H9 (cell line): Measurements from ENCODE around the gene OR51E1. TPM values are rescaled to one million over a fixed set of nuclear protein-coding genes. Genes with fewer than 3 reads are reported as not detected.

Source experiments
- DNase-seq: peaks from one replicate; pipeline ENCODE4 v3.0.0-alpha.2; 2017
- H2AFZ ChIP-seq: one replicate; pipeline ENCODE4 v1.6.1; 2013; ENCODE audit warnings: mild to moderate bottlenecking, low read length, control low read depth, moderate library complexity
- H2AK5ac ChIP-seq: 2 replicates; pipeline ENCODE4 v1.6.1; 2013; ENCODE audit warnings: low read length, control low read depth, mixed read lengths; ENCODE audit not compliant: insufficient read length
- H2BK120ac ChIP-seq: one replicate; pipeline ENCODE4 v1.6.1; 2013; ENCODE audit warnings: low read depth, mild to moderate bottlenecking, low read length, control low read depth, inconsistent platforms; ENCODE audit not compliant: poor library complexity, severe bottlenecking
- H2BK12ac ChIP-seq: 2 replicates; pipeline ENCODE4 v1.6.1; 2013; ENCODE audit warnings: low read length, control low read depth, mixed read lengths, low read depth; ENCODE audit not compliant: insufficient read length
- H2BK15ac ChIP-seq: 2 replicates; pipeline ENCODE4 v1.6.1; 2013; ENCODE audit warnings: low read depth, low read length, control low read depth
- H2BK20ac ChIP-seq: one replicate; pipeline ENCODE4 v1.6.1; 2013; ENCODE audit warnings: low read depth, mild to moderate bottlenecking, low read length, control low read depth, inconsistent platforms; ENCODE audit not compliant: poor library complexity, severe bottlenecking
- H2BK5ac ChIP-seq: 2 replicates; pipeline ENCODE4 v1.6.1; 2013; ENCODE audit warnings: low read length, control low read depth, mixed read lengths; ENCODE audit not compliant: insufficient read length
- H3K14ac ChIP-seq: 2 replicates; pipeline ENCODE4 v1.6.1; 2013; ENCODE audit warnings: low read length, control low read depth; ENCODE audit not compliant: insufficient read depth
- H3K18ac ChIP-seq: 2 replicates; pipeline ENCODE4 v1.6.1; 2013; ENCODE audit warnings: low read depth, mild to moderate bottlenecking, mixed read lengths, low read length, control low read depth; ENCODE audit not compliant: insufficient read length
- H3K23ac ChIP-seq: 2 replicates; pipeline ENCODE4 v1.6.1; 2013; ENCODE audit warnings: low read length, control low read depth, mixed read lengths, low read depth; ENCODE audit not compliant: insufficient read length
- H3K23me2 ChIP-seq: 2 replicates; pipeline ENCODE4 v1.6.1; 2013; ENCODE audit warnings: low read depth, mild to moderate bottlenecking, mixed read lengths, low read length, control low read depth; ENCODE audit not compliant: insufficient read length, poor library complexity, severe bottlenecking
- H3K27ac ChIP-seq: 2 replicates; pipeline ENCODE4 v1.5.1; 2013; ENCODE audit warnings: low read length, control low read depth, mixed read lengths, low read depth; ENCODE audit not compliant: insufficient read length
- H3K27me3 ChIP-seq: 2 replicates; pipeline ENCODE4 v1.6.1; 2013; ENCODE audit warnings: low read length, control low read depth, inconsistent platforms; ENCODE audit not compliant: insufficient read depth
- H3K4ac ChIP-seq: 2 replicates; pipeline ENCODE4 v1.6.1; 2013; ENCODE audit warnings: low read depth, mild to moderate bottlenecking, control low read depth, inconsistent platforms, low read length, moderate library complexity
- H3K4me1 ChIP-seq: 2 replicates; pipeline ENCODE4 v1.6.1; 2013; ENCODE audit warnings: low read length, control low read depth, inconsistent platforms; ENCODE audit not compliant: insufficient read depth
- H3K4me2 ChIP-seq: 2 replicates; pipeline ENCODE4 v1.6.1; 2013; ENCODE audit warnings: low read length, control low read depth, mixed read lengths; ENCODE audit not compliant: insufficient read length, insufficient read depth
- H3K56ac ChIP-seq: 2 replicates; pipeline ENCODE4 v1.6.1; 2013; ENCODE audit warnings: low read depth, mild to moderate bottlenecking, mixed read lengths, low read length, control low read depth; ENCODE audit not compliant: insufficient read length
- H3K79me1 ChIP-seq: 2 replicates; pipeline ENCODE4 v1.6.1; 2013; ENCODE audit warnings: low read depth, mild to moderate bottlenecking, moderate library complexity, low read length, control low read depth, inconsistent platforms; ENCODE audit not compliant: insufficient read depth, poor library complexity, severe bottlenecking
- H3K79me2 ChIP-seq: 2 replicates; pipeline ENCODE4 v1.6.1; 2013; ENCODE audit warnings: low read length, control low read depth, inconsistent platforms; ENCODE audit not compliant: insufficient read depth
- H3K9ac ChIP-seq: 2 replicates; pipeline ENCODE4 v1.6.1; 2013; ENCODE audit warnings: low read length, control low read depth, mixed read lengths; ENCODE audit not compliant: insufficient read length; ENCODE audit errors: extremely low read depth
- H3K9me3 ChIP-seq: one replicate; pipeline ENCODE4 v1.6.1; 2013; ENCODE audit warnings: low read depth, low read length, inconsistent platforms; ENCODE audit not compliant: control insufficient read depth
- H3T11ph ChIP-seq: one replicate; pipeline ENCODE4 v1.6.1; 2013; ENCODE audit warnings: mild to moderate bottlenecking, low read length, control low read depth, inconsistent platforms
- H4K20me1 ChIP-seq: one replicate; pipeline ENCODE4 v1.6.1; 2013; ENCODE audit not compliant: control insufficient read depth, insufficient read length, insufficient read depth
- H4K5ac ChIP-seq: 2 replicates; pipeline ENCODE4 v1.6.1; 2013; ENCODE audit warnings: low read depth, mild to moderate bottlenecking, mixed read lengths, low read length, control low read depth; ENCODE audit not compliant: insufficient read length
- H4K8ac ChIP-seq: replicated peaks from 2 replicates; pipeline ENCODE4 v1.6.1; 2013; ENCODE audit warnings: low read length, control low read depth, mixed read lengths, low read depth; ENCODE audit not compliant: insufficient read length
- H4K91ac ChIP-seq: 2 replicates; pipeline ENCODE4 v1.6.1; 2013; ENCODE audit warnings: low read depth, mild to moderate bottlenecking, moderate library complexity, mixed read lengths, low read length, control low read depth; ENCODE audit not compliant: insufficient read length
- H3K27ac Mint-ChIP-seq, 3 experiments: 2 replicates in 2 of 3; 3 replicates in 1 of 3; pipeline ENCODE4 v1.8.0; 2020 to 2021; ENCODE audit warnings: mixed read lengths in 3 of 3, mild to moderate bottlenecking in 1 of 3, moderate library complexity in 1 of 3
- H3K27me3 Mint-ChIP-seq: 2 replicates; pipeline ENCODE4 v1.8.0; 2021; ENCODE audit warnings: low read depth, mild to moderate bottlenecking, moderate library complexity, mixed read lengths
- H3K36me3 Mint-ChIP-seq, 3 experiments: 2 replicates in 2 of 3; 3 replicates in 1 of 3; pipeline ENCODE4 v1.8.0; 2020 to 2021; ENCODE audit warnings: low read depth in 3 of 3, mixed read lengths in 3 of 3; ENCODE audit not compliant: insufficient read depth in 1 of 3
- H3K4me1 Mint-ChIP-seq, 2 experiments: 2 replicates each; pipeline ENCODE4 v1.8.0; 2020; ENCODE audit warnings: mixed read lengths in 2 of 2
- H3K4me3 Mint-ChIP-seq, 2 experiments: 2 replicates in 1 of 2; 3 replicates in 1 of 2; pipeline ENCODE4 v1.8.0; 2020 to 2021; ENCODE audit warnings: mild to moderate bottlenecking in 2 of 2, mixed read lengths in 2 of 2, moderate library complexity in 1 of 2
- H3K9me3 Mint-ChIP-seq, 2 experiments: 2 replicates in 1 of 2; 3 replicates in 1 of 2; pipeline ENCODE4 v1.8.0; 2020; ENCODE audit warnings: mild to moderate bottlenecking in 2 of 2, mixed read lengths in 2 of 2, moderate library complexity in 1 of 2
- WGBS: extraction: QIAGEN DNeasy Blood & Tissue Kit; methylation state at CpG from one replicate; pipeline ENCODE4 v1.1.7; 2013; ENCODE audit warnings: missing lambda C conversion rate, low lambda C conversion rate, mixed read lengths; ENCODE audit not compliant: insufficient read length; ENCODE audit errors: extremely low coverage; 5-methylcytosine and 5-hydroxymethylcytosine counted together
- total RNA-seq: library from RNA; stranded (reverse); gene quantifications from 2 replicates; pipeline ENCODE4 v1.2.1, GENCODE V29; 2021
- TF ChIP-seq, protein P1 (sequence below): fragments of 200-600 bp; sonication (generic); conservative IDR thresholded peaks from 3 replicates; pipeline ENCODE4 v1.8.0; 2021; ENCODE audit warnings: antibody characterized with exemption, mild to moderate bottlenecking

The OR51E1 gene
- total RNA-seq, 1 experiment from 2014 or later = not detected

DNA sequence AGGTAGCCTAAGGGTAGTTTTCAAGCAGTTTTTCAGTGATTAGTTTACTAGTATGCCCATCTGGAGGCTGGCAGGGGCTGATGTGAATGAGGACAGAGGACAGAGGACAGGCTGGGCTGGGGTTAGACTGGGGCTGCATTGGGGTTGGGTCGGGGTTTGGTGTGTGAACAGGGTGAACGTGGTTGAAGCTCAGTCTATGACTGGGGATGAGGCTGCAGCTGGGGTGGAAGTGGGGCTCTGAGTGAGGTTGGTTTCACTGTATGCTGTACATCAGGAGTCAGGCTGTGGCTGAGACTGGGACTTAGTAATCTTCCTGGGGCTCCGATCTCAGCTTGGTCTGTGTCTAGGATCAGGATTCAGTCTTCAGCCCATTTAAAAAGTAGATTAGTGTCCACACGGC lies 451 bp downstream of the OR51E1 start:
- DNase-seq = no peak
- Mint-ChIP-seq H3K9me3 (no peaks in the 10 kb centered on the region), H3K36me3 (no peaks in the 10 kb centered on the region), H3K27ac (no peak overlapping the region), H3K4me3 (no peak overlapping the region), H3K4me1 (peaks cover 3 to 11% of the 10 kb centered on the region in 2 experiments; a peak in 3 of 4 replicates), H3K27me3 (peaks cover 1% of the 10 kb centered on the region)
- Histone ChIP-seq H3K9ac (no peak overlapping the region), H2BK20ac (no peak overlapping the region), H3K23me2 (no peaks in the 10 kb centered on the region), H4K20me1 (no peaks in the 10 kb centered on the region), H4K5ac (no peak overlapping the region), H3K27ac (no peak overlapping the region), H3K18ac (no peak overlapping the region), H3K27me3 (no peaks in the 10 kb centered on the region), H2BK5ac (no peak overlapping the region), H3K23ac (no peak overlapping the region), H4K8ac (no peak overlapping the region), H3K79me1 (no peaks in the 10 kb centered on the region), H3T11ph (no peak overlapping the region), H3K56ac (no peak overlapping the region), H2AK5ac (no peak overlapping the region), H2BK15ac (no peak overlapping the region), H3K4me1 (no peaks in the 10 kb centered on the region), H4K91ac (no peak overlapping the region), H2BK120ac (no peak overlapping the region), H3K4me2 (no peak overlapping the region), H2BK12ac (no peak overlapping the region), H2AFZ (no peak overlapping the region), H3K79me2 (no peaks in the 10 kb centered on the region), H3K9me3 (no peaks in the 10 kb centered on the region), H3K4ac (no peak overlapping the region), H3K14ac (no peak overlapping the region)
- WGBS = no CpG with 5 or more reads among the region's 4 CpGs
- TF ChIP-seq, protein P1, sequence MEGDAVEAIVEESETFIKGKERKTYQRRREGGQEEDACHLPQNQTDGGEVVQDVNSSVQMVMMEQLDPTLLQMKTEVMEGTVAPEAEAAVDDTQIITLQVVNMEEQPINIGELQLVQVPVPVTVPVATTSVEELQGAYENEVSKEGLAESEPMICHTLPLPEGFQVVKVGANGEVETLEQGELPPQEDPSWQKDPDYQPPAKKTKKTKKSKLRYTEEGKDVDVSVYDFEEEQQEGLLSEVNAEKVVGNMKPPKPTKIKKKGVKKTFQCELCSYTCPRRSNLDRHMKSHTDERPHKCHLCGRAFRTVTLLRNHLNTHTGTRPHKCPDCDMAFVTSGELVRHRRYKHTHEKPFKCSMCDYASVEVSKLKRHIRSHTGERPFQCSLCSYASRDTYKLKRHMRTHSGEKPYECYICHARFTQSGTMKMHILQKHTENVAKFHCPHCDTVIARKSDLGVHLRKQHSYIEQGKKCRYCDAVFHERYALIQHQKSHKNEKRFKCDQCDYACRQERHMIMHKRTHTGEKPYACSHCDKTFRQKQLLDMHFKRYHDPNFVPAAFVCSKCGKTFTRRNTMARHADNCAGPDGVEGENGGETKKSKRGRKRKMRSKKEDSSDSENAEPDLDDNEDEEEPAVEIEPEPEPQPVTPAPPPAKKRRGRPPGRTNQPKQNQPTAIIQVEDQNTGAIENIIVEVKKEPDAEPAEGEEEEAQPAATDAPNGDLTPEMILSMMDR = no peak
